ENCODE results near the gene CATSPER3. TPM values are rescaled to one million over a fixed set of nuclear protein-coding genes. Genes with fewer than 3 reads are reported as not detected.

Gene CATSPER3
- polyA plus RNA-seq, 3 donors = 0.15 to 0.60 (median 0.52) TPM

- no peak overlapping the region for H3K4me3 ChIP-seq (replicated peaks in 1 of 3; ENCODE audit: low read depth in 2 of 3, low read length in 3 of 3)
- H4K20me1 ChIP-seq (ENCODE audit: insufficient read depth, low read length) = no peaks in the 10 kb centered on the region
- H3K27ac ChIP-seq (ENCODE audit: low read depth in 1 of 2, low read length in 2 of 2) = no peak overlapping the region
Observed at GRCh38 chr5:134944630-134945029, 23.1 kb upstream of the CATSPER3 start.

GRCh38 chr5:134945041-134945440 lies 22.7 kb upstream of the CATSPER3 start:
- intact Hi-C loops (cut with micrococcal nuclease) = no loop called here
- H3K36me3 Mint-ChIP-seq = peaks cover 17 to 19% of the 10 kb centered on the region in 2 donors
- no peak overlapping the region for H3K27ac Mint-ChIP-seq
- TF ChIP-seq CTCF (IDR thresholded peaks at IDR 0.05) = no peak
- H4K20me1 ChIP-seq (ENCODE audit: insufficient read depth, low read length) = no peaks in the 10 kb centered on the region
- H2AFZ ChIP-seq (ENCODE audit: insufficient read depth, low read depth, low read length, poor library complexity, severe bottlenecking) = no peak overlapping the region
- H3K9me3 ChIP-seq (replicated peaks in 1 of 2; ENCODE audit: control insufficient read depth in 1 of 2, insufficient read depth in 1 of 2, low read length in 2 of 2) = no peaks in the 10 kb centered on the region
- no peaks in the 10 kb centered on the region for H3K79me2 ChIP-seq (ENCODE audit: insufficient read depth, low read length)
- H3K27me3 ChIP-seq (ENCODE audit: control insufficient read depth in 2 of 2, insufficient read depth in 2 of 2, low read length in 2 of 2) = no peaks in the 10 kb centered on the region
- H3K4me1 Mint-ChIP-seq = peaks cover 6% of the 10 kb centered on the region
- no peaks in the 10 kb centered on the region for H3K27me3 Mint-ChIP-seq (ENCODE audit: low read depth in 3 of 3)
- H3K36me3 ChIP-seq (replicated peaks in 1 of 2; ENCODE audit: control insufficient read depth in 1 of 2, insufficient read depth in 2 of 2, low read length in 2 of 2) = peaks cover 0 to 14% of the 10 kb centered on the region in 2 donors
- no peak overlapping the region for H3K9ac ChIP-seq (ENCODE audit: insufficient read depth, low read length, poor library complexity, severe bottlenecking)
- no peak overlapping the region for H3K27ac ChIP-seq (ENCODE audit: low read depth in 1 of 2, low read length in 2 of 2)
- H3K4me2 ChIP-seq (replicated peaks; ENCODE audit: extremely low read depth, low read length, poor library complexity, severe bottlenecking) = no peak overlapping the region
- DNase-seq = no peak
- H3K4me3 Mint-ChIP-seq = no peak overlapping the region
- H3K4me1 ChIP-seq (ENCODE audit: control insufficient read depth in 1 of 2, insufficient read depth in 2 of 2, low read length in 2 of 2) = no peaks in the 10 kb centered on the region
- no peaks in the 10 kb centered on the region for H3K9me3 Mint-ChIP-seq
- WGBS (ENCODE audit: insufficient coverage) = no CpG with 5 or more reads among the region's 2 CpGs
- H3K4me3 ChIP-seq (replicated peaks in 1 of 3; ENCODE audit: low read depth in 2 of 3, low read length in 3 of 3) = no peak overlapping the region

More at GRCh38 chr5:134944630-134945029, 23.1 kb upstream of the CATSPER3 start:
- WGBS (ENCODE audit: insufficient coverage) = no CpG with 5 or more reads among the region's 1 CpG
- H3K36me3 Mint-ChIP-seq = peaks cover 22 to 24% of the 10 kb centered on the region in 2 donors
- no peaks in the 10 kb centered on the region for H3K27me3 Mint-ChIP-seq (ENCODE audit: low read depth in 3 of 3)
- Histone ChIP-seq H3K79me2 (ENCODE audit: insufficient read depth, low read length) (no peaks in the 10 kb centered on the region), H3K9me3 (replicated peaks in 1 of 2; ENCODE audit: control insufficient read depth in 1 of 2, insufficient read depth in 1 of 2, low read length in 2 of 2) (no peaks in the 10 kb centered on the region), H2AFZ (ENCODE audit: insufficient read depth, low read depth, low read length, poor library complexity, severe bottlenecking) (no peak overlapping the region), H3K4me2 (replicated peaks; ENCODE audit: extremely low read depth, low read length, poor library complexity, severe bottlenecking) (no peak overlapping the region), H3K4me1 (ENCODE audit: control insufficient read depth in 1 of 2, insufficient read depth in 2 of 2, low read length in 2 of 2) (no peaks in the 10 kb centered on the region), H3K36me3 (replicated peaks in 1 of 2; ENCODE audit: control insufficient read depth in 1 of 2, insufficient read depth in 2 of 2, low read length in 2 of 2) (peaks cover 0 to 18% of the 10 kb centered on the region in 2 donors), H3K9ac (ENCODE audit: insufficient read depth, low read length, poor library complexity, severe bottlenecking) (no peak overlapping the region), H3K27me3 (ENCODE audit: control insufficient read depth in 2 of 2, insufficient read depth in 2 of 2, low read length in 2 of 2) (no peaks in the 10 kb centered on the region)
- DNase-seq = no peak
- TF ChIP-seq CTCF (IDR thresholded peaks at IDR 0.05) = no peak
- no peak overlapping the region for H3K27ac Mint-ChIP-seq
- no peaks in the 10 kb centered on the region for H3K9me3 Mint-ChIP-seq
- H3K4me3 Mint-ChIP-seq = no peak overlapping the region
- H3K4me1 Mint-ChIP-seq = peaks cover 6% of the 10 kb centered on the region
- intact Hi-C loops (cut with micrococcal nuclease) = no loop called here

Data from CD14-positive monocyte (primary cell).